Stimulated activated CD8-positive, alpha-beta memory T cell treated with anti-CD3 and anti-CD28 coated beads, Interleukin-15, amount 100 ng/mL, for 4 hours (primary cell): ENCODE data around the gene DDX18.
"Not testable (repeated sequence)": the region's sequence is repeated elsewhere in the genome, so short reads cannot be mapped to it uniquely, and the experiment has no call there.

Experiments
- DNase-seq, 2 donors: peaks; one replicate each; pipeline ENCODE4 v3.0.0-alpha.2; 2020; ENCODE audit warnings: low read depth in 2 of 2

The DDX18 gene

GRCh38 chr2:117814417-117815264 lies at the start of gene DDX18:
Gene DDX18 (plus strand): TSS chr2:117814691. CDS start chr2:117814778, 87 bp downstream.
- peak; percentile 94 to 96 for DNase-seq

GRCh38 chr2:117770730-117771129 lies 43.8 kb upstream of the DDX18 start:
- DNase-seq, result no peak

- DNase-seq, result no peak
These were observed 42.4 kb upstream of the DDX18 start for GRCh38 chr2:117771969-117772630.

GRCh38 chr2:117774716-117775115 lies 39.8 kb upstream of the DDX18 start:
- no peak for DNase-seq

GRCh38 chr2:117775703-117776219 lies 38.7 kb upstream of the DDX18 start:
- DNase-seq, result no peak

GRCh38 chr2:117776888-117777287 lies 37.6 kb upstream of the DDX18 start:
- no peak for DNase-seq

- no peak for DNase-seq
These were observed 28.8 kb upstream of the DDX18 start for GRCh38 chr2:117785740-117786139.

GRCh38 chr2:117786520-117786919 lies 28.0 kb upstream of the DDX18 start:
- no peak for DNase-seq

GRCh38 chr2:117789505-117789904 lies 25.0 kb upstream of the DDX18 start:
- no peak for DNase-seq

GRCh38 chr2:117794668-117795067 lies 19.8 kb upstream of the DDX18 start:
- DNase-seq, result no peak

GRCh38 chr2:117801826-117802225 lies 12.7 kb upstream of the DDX18 start:
- no peak for DNase-seq

GRCh38 chr2:117803644-117804325 lies 10.7 kb upstream of the DDX18 start:
- DNase-seq, result not testable (repeated sequence)

GRCh38 chr2:117812443-117812842 lies 2.0 kb upstream of the DDX18 start:
- no peak for DNase-seq

GRCh38 chr2:117815946-117816345 lies 1.5 kb downstream of the DDX18 start:
- no peak for DNase-seq

- DNase-seq, result no peak
These were observed 4.4 kb downstream of the DDX18 start for GRCh38 chr2:117818921-117819320.

- DNase-seq, result no peak
These were observed 6.0 kb downstream of the DDX18 start for GRCh38 chr2:117820444-117820843.

GRCh38 chr2:117825437-117825836 lies 10.9 kb downstream of the DDX18 start:
- no peak for DNase-seq

GRCh38 chr2:117827464-117827863 lies 13.0 kb downstream of the DDX18 start:
- DNase-seq, result not testable (repeated sequence)

GRCh38 chr2:117828870-117829269 lies 14.4 kb downstream of the DDX18 start:
- DNase-seq, result no peak

- DNase-seq, result no peak
These were observed 17.8 kb downstream of the DDX18 start for GRCh38 chr2:117832332-117832731.

GRCh38 chr2:117832905-117833613 lies 18.6 kb downstream of the DDX18 start:
- DNase-seq, result no peak

- no peak for DNase-seq
These were observed 19.4 kb downstream of the DDX18 start for GRCh38 chr2:117833911-117834310.
